DOHH2 (cell line): ENCODE measurements around the gene CACNB1.

Experiments used
- EZH2phosphoT487 ChIP-seq: fragments of 200-600 bp; sonication (generic); IDR thresholded peaks from 2 replicates; pipeline ENCODE4 v1.6.1; 2017; ENCODE audit warnings: borderline replicate concordance, mild to moderate bottlenecking, antibody characterized with exemption, low read length, moderate library complexity, mixed read lengths
- TF ChIP-seq, protein P1 (sequence below): fragments of 200-600 bp; sonication (generic); IDR thresholded peaks from one replicate; pipeline ENCODE4 v1.5.1; 2014; ENCODE audit warnings: antibody characterized with exemption, mild to moderate bottlenecking, low read depth, low read length; ENCODE audit not compliant: poor library complexity, severe bottlenecking

DNA sequence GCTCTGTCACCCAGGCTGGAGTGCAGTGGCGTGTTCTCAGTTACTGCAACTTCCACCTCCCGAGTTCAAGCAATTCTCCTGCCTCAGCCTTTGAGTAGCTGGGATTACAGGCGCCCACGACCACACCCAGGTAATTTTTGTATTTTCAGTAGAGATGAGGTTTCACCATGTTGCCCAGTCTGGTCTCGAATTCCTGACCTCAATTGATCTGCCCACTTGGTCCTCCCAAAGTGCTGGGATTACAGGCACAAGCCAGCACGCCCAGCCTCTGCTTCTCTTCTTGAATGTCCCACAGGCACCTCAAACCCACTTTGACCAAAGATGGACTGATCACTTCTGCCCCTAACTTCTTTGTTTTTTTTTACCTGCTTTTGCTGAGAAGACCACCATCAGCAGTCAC is 26.9 kb downstream of the CACNB1 start:
- TF ChIP-seq, protein P1, sequence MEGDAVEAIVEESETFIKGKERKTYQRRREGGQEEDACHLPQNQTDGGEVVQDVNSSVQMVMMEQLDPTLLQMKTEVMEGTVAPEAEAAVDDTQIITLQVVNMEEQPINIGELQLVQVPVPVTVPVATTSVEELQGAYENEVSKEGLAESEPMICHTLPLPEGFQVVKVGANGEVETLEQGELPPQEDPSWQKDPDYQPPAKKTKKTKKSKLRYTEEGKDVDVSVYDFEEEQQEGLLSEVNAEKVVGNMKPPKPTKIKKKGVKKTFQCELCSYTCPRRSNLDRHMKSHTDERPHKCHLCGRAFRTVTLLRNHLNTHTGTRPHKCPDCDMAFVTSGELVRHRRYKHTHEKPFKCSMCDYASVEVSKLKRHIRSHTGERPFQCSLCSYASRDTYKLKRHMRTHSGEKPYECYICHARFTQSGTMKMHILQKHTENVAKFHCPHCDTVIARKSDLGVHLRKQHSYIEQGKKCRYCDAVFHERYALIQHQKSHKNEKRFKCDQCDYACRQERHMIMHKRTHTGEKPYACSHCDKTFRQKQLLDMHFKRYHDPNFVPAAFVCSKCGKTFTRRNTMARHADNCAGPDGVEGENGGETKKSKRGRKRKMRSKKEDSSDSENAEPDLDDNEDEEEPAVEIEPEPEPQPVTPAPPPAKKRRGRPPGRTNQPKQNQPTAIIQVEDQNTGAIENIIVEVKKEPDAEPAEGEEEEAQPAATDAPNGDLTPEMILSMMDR = no peak
- no peak for TF ChIP-seq EZH2phosphoT487
